SH-SY5Y (cell line): Measurements from ENCODE around the gene INHA.

Source experiments
- GATA2 ChIP-seq: IDR thresholded peaks from 2 replicates; pipeline ENCODE4 v1.6.1; 2011; ENCODE audit warnings: mild to moderate bottlenecking, low read depth, low read length
- GATA3 ChIP-seq: IDR thresholded peaks from 2 replicates; pipeline ENCODE4 v1.6.1; 2011; ENCODE audit warnings: low read depth, mild to moderate bottlenecking, low read length, moderate library complexity

Gene INHA

GRCh38 chr2:219547621-219548020 is 24.5 kb upstream of the INHA start:
- TF ChIP-seq GATA2: no peak
- no peak for TF ChIP-seq GATA3

- no peak for TF ChIP-seq GATA3
- no peak for TF ChIP-seq GATA2
Measured at GRCh38 chr2:219548990-219549389, 23.1 kb upstream of the INHA start.

GRCh38 chr2:219549619-219550018 is 22.5 kb upstream of the INHA start:
- no peak for TF ChIP-seq GATA2
- TF ChIP-seq GATA3: no peak

- TF ChIP-seq GATA3 (no peak), GATA2 (no peak)
Measured at GRCh38 chr2:219551441-219552381, 20.4 kb upstream of the INHA start.

GRCh38 chr2:219552382-219553167 is 19.5 kb upstream of the INHA start:
- TF ChIP-seq GATA2 (no peak), GATA3 (no peak)

GRCh38 chr2:219553168-219553417 is 19.0 kb upstream of the INHA start:
- no peak for TF ChIP-seq GATA2
- no peak for TF ChIP-seq GATA3

GRCh38 chr2:219553463-219553963 is 18.6 kb upstream of the INHA start:
- TF ChIP-seq GATA2 (no peak), GATA3 (no peak)

GRCh38 chr2:219554350-219554749 is 17.8 kb upstream of the INHA start:
- TF ChIP-seq GATA3 (no peak), GATA2 (no peak)

- no peak for TF ChIP-seq GATA3
- TF ChIP-seq GATA2: no peak
Measured at GRCh38 chr2:219555956-219556355, 16.2 kb upstream of the INHA start.

GRCh38 chr2:219556413-219556812 is 15.7 kb upstream of the INHA start:
- TF ChIP-seq GATA2: no peak
- no peak for TF ChIP-seq GATA3

- TF ChIP-seq GATA2 (no peak), GATA3 (no peak)
Measured at GRCh38 chr2:219557320-219557719, 14.8 kb upstream of the INHA start.

GRCh38 chr2:219557791-219558785 is 14.0 kb upstream of the INHA start:
- TF ChIP-seq GATA3 (no peak), GATA2 (no peak)

- no peak for TF ChIP-seq GATA2
- TF ChIP-seq GATA3: no peak
Measured at GRCh38 chr2:219559156-219559915, 12.8 kb upstream of the INHA start.
